HS-5 (cell line): Measurements from ENCODE around the gene ACTL6B.
A peak's percentile ranks its signal among the peaks of the same experiment; 100 is the strongest.

Experiments
- DNase-seq: peaks from one replicate; pipeline ENCODE4 v3.0.0-alpha.2; 2012; ENCODE audit warnings: low read depth

The ACTL6B gene

DNA sequence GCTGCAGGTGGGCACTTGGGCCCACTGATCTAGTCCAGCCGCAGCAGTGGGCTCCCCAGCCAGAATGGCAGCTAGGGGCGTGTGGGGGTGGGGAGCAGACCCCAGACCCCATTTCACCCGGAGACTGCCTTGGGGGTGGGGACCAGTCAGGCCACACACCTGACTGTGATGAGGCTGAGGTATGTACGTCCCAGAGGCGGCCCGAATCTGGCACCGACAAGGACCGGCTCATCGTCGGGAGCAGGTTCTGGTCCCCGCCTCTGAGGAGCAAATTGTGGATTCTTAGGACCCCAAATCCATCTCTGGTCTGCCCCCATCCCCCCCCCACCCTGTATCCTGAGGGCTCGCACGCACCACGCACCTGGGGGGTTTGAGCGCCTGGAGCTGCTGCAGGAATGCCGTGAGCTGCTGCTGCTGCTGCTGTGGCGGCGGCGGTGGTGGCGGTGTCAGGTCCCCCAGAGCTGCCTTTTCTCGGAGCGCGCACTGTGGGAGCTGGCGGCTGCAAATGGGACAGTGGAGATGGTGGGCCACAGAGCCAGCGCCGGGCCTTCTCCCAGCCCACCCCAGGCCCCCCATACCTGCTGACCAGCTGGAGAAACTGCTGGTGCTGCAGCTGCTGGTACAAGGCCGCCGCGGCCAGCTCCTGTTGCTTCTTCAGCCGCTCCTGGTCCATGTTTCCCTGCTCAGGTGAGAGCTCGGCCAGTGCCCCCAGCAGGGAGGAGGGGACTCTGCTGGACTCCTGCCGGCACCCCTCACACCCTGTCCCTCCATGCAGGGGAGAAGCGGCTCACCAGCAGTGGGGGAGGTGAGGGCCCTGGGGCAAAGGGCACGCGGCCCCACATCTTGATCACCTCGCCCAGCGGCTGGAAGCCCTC is 27.6 kb upstream of the ACTL6B start:
- DNase-seq: no peak

DNA sequence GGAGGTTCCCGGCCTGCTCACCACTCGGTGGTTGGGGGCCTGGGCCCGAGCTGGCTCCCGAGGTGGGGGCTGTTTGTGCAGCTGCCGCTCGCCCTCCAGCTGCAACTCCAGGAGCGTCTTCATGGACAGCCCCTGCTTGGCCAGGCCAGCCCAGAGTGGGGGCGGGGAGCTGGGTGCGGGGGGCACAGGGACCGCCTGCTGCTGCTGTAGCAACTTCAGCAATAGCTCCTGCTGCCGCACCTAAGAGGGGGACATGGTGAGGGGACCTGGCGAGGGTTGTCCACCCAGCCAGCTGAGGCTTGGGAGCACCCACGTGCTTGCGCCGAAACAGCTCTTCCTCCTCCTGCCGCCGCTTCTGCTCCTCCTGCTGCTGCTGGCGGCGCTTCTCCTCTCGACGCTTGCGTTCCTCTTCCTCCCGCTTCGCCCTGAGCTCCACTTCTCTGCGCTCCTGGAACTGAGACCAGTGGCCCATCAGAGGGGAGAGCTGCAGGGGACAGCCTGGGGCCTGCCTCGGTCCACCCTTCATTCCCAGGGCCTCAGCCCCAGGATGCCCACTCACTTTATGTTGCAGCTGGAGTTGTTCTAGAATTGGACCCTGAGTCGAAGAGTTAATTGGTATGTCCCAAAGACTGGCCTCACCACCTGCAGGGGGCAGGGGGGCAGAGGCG is 26.9 kb upstream of the ACTL6B start:
- DNase-seq: no peak

DNA sequence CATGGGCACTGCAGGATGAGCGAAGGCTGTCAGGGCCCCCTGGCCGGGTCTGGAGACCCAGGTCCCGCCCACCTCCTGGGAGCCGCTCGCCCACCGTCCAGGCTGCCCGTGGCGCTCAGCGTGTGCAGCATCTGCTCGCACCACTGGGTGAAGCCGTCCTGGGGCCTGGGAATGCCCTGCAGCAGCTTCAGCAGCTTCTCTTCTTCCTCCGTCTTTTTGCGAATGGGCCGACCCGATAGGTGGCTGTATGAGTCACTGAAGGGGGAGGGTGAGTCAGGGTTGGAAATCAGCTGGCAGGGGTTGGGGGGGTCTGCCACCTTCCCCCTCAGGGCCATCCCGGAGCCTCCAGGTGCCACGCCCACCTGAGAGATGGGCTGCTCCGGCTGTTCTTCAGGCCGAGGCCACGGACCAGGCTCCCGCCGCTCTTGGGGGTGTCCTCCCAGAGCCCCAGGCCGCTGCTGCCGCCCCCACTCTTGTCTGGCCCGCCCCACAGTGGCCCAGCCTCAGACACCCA is 26.0 kb upstream of the ACTL6B start:
- DNase-seq: no peak

DNA sequence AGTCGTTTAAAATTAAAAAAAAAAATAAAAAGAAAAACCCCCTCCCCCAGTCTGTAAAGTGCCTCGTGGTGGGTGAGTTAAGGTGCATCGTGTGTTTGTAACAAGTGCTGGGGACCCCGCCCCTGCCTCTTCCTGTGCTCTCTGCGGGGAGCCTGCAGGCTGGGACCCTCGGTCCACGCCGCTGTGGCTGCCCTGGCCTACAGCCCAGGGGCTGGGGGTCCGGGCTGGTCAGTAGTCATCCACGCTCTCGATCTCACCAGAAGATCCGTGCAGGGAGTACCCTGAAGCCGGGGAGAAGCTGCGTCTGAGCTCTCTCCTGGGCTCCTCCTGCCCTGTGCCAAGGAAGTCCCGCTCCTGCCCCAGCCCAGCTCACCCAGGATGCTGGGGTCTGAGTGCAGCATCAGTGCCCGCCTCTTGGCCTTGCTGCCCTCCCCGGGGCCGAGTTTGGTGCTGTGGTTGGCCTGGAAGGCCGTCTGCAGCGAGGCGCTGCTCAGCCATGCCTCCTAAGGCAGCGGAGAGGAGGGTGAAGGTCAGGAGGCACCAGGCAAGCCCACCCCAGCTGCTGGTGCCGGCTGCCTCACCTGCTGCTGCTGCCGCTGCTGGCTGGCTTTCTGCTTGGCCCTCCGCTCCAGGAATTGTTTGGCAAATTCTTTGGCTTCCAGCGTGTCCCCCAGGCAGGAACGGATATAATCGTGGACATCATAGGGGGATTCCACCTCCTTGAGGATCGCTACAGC is 25.4 kb upstream of the ACTL6B start:
- no peak for DNase-seq

DNA sequence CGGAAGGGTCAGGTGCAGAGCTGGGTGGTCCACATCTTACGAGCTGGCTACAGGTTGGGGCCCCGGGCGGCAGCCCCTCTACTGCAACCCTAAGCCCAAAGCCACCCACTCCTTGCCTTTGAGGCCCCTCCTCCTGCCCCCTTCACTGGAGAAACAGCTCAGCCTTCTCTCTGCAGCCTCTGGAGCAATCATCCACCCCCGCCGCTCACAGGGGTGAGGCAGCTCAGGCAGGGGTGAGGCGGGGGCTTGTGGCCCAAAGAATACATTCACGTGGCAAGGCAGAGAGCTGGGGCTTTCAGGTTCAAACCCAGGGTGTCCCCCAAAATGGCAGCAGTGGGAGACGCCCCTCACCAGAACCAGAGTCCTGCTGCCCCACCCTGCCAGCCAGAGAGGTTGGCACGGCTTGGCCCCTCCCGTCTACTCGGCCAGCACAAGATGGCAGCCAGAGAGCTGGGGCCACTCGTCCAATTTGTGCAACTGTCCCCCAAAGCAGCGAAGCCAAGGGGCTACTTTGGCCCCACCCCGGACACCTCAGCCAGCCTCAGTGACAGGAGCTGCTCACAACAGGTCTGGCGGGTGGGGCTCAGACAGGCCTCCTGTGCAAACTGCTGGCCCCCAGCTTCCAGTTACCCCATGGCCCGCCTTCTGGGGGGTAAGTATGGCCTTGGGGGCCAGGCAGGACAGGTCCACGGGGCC is 24.5 kb upstream of the ACTL6B start:
- no peak for DNase-seq

DNA sequence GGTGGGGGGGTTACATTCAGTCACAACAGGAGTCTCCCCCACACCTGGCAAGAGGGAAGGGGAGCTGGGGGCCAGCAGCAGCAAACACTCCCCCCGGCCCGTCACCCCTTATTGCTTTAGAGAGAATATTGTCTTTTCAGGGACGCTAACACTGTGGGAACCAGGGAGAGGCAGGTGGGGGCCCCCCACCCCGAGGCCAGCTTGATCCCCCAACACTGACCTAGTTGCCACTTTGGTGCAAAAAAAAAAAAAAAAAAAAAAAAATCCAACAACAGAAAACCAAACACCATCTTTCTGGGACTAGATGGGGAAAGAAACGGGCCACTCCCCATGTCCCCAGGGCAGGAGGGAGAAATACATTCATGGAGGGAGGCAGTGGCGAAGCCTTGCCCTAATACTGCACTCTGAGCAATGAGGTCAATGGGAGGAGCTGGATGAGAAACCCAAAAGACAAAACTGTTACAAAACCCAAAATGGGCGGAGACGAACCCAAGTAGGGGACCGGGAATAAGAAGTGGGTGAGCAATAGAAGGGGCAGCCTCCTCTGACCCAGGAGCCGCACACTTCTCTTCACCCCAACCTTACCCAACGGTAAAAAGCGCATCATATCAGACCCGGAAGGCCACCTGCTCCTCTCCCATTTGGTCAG is 23.8 kb upstream of the ACTL6B start:
- DNase-seq: no peak

DNA sequence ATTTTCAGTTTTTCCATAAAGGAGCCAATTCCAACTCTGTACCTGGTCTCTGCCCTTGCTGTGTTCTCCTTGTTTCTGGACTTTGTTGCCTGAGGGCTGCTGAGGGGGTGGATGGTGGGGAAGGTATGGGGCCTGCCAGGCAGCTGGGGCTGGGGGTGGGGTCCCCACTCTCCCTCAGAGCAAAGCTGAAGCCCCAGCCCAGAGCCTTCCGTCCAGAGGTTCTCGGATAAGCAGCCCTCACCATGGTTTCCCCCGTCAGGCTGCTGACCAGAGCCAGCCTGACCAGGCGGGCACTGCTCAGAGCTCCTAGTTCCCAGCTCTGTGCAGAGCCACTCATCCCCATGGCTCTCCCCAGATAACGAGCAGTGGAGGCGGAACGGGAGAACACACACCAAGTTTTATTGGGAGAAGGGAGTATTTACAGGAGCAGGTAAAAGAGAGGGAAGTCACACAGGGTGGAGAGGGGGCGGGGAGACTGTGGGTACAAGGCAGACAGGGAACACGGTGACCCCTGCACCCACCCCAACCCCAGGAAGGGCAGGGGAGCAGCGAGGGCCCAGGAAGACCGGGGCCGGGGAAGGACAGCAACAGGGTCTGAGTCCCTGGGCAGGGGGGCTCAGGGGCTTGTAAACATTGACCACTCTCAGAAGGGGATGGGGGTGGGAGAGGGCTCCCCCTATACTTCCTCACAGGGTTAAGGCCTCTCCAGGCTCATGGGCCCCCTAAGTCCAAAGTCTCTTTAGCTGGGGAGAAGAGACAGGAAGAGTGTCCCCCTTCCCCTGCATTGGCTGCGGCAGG is 23.1 kb upstream of the ACTL6B start:
- no peak for DNase-seq

DNA sequence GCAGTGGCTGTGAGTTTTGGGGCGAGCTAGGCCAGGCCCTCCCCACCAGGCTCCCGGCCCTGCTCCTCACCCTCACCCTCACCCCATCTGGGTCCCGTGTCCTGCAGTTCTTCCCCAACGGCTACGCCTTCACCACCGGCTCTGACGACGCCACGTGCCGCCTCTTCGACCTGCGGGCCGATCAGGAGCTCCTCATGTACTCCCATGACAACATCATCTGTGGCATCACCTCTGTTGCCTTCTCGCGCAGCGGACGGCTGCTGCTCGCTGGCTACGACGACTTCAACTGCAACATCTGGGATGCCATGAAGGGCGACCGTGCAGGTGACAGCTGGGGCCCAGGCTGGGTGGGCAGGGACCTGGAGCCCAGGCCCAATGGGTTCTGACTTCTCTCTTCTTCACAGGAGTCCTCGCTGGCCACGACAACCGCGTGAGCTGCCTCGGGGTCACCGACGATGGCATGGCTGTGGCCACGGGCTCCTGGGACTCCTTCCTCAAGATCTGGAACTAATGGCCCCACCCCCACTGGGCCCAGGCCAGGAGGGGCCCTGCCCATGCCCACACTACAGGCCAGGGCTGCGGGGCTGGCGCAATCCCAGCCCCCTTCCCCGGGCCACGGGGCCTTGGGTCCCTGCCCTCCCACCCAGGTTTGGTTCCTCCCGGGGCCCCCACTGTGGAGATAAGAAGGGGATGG is 22.2 kb upstream of the ACTL6B start:
- DNase-seq: no peak

DNA sequence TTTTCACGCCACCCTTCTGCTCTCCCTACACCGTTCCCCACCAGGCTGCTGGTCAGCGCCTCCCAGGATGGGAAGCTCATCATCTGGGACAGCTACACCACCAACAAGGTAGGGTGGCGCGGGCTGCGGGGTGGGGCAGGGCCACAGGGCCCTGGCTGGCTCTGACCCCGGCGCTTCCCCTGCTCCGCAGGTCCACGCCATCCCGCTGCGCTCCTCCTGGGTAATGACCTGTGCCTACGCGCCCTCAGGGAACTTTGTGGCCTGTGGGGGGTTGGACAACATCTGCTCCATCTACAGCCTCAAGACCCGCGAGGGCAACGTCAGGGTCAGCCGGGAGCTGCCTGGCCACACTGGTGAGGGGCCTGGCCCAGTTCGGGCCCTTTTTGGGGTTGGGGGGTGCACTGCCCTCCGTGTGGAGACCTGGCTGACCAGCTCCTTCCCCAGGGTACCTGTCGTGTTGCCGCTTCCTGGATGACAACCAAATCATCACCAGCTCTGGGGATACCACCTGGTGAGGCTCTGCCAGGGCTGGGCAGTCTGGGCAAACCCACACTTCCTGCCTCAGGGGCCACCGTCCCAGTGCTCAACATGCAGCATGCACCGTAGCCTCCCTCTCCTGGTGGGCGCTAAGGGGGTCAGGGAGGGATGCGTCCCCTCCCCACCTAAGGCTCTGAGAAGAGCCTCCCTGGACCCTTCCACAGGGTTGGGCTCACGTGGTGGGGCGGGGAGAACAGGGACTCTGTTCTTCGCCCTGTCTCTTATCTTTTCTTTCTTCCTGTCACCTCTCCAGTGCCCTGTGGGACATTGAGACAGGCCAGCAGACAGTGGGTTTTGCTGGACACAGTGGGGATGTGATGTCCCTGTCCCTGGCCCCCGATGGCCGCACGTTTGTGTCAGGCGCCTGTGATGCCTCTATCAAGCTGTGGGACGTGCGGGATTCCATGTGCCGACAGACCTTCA is 21.3 kb upstream of the ACTL6B start:
- no peak for DNase-seq

DNA sequence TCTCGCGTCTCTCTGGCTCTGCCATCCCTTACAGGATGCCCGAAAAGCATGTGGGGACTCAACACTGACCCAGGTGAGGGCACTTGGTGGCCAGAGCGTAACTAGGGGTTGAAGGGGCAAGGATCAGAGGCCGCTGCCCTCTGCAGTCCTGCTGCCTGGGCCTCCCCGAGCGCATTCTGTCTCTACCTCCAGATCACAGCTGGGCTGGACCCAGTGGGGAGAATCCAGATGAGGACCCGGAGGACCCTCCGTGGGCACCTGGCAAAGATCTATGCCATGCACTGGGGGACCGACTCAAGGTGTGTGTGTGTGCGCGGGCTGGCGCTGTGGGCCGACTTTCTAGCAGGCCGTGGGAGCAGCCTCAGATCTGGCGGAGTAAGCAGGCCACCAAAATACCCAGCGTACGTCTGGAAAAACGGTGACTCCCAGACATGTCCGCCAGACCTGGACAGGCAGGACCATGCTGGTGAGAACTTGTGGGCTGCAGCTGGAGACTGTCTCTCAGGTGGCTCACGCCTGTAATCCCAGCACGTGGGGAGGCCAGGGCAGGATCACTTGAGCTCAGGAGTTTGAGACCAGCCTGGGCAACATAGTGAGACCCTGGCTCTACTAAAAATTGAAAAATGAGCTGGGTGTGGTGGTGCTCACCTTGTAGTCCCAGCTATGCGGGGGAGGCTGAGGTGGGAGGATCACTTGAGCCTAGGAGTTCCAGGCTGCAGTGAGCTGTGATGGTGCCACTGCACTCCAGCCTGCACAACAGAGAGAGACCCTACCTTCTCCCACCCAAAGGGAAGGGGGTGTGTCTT is 20.5 kb upstream of the ACTL6B start:
- DNase-seq: no peak

DNA sequence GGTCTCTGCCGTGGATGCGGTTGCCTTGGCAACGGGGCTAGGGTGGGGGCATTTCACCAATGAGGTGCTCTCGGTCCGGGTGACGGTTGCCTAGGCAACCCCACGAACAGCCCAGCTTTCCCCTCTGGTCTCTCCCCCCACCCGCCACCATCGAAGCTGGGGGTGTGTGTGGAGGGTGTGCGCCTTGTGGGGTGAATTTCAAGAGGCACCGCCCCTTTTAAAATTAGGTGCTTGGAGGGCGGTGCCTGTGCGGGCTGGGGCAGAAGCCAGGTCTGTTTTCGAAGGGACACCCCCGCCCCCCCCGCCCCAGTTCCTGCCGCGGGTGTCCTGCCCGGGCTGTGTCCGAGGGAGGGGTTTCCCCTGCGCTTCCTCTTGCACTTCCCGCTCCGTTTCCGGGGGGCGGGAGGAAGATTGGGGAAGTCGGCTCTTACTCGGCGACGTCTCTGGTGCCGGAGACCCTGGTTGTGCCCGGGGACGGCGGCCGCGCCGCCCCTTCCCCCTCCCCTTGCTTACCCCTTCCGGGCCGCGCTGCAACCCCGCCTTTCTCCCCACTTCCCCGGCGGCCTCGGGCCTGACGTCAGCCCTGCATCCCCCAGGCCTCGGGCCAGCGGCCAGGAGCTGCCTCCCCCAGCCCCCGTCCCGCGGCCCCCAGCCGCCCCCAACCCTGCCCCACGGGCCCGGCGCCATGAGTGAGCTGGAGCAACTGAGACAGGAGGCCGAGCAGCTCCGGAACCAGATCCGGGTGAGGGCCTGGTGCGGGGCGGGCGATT is 19.5 kb upstream of the ACTL6B start:
- no peak for DNase-seq

DNA sequence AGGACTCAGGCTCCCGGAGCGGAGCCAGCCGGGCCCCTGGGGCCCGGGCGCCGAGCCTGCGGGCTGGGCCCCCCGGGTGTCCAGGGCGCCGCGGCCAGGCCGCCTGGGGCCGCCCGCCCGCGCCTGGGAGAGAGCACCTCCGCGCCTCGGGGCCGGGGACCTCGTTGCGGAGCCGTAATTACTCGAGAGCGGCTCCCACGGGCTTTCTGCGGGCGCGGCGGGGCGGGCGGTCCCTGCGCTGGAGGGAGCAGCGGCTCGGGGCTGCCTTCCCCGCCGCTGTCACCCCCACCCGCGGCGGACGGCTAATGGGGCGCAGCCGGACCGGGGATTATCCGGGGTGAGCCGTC is 18.8 kb upstream of the ACTL6B start:
- no peak for DNase-seq

DNA sequence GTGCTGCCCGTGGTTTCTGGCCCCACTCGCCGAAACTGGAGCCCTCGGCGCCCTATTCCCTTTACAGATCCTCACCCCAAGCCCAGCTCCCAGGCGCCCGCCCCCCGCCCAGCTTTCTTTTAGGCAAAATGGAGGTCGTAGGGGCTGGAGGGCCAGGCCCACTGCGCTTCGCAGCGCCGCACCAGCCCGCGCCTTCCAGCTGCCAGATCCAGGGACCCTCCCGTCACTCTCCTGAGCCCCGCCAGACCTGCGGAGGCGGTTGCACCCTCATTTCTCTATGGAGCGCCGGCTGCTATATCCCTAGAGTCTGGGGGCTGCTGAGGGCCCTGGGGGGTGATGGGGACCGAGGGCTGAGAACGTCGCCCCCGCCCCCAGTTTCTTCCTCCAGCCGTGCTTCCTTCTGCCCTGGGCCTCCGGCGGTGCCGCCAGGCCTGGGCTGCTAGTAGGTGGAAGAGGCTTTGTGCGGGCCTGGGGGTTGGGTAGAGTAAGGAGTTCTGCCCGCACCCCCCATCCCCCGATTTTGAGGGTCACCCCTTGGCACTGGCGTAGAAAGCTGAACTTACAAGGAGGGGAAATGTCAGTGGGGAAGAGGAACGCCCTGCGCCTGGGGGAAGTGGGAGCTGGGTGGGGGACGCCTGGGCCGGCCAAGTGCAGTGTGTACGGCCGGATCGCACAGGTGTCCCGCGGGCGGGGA is 18.3 kb upstream of the ACTL6B start:
- no peak for DNase-seq

DNA sequence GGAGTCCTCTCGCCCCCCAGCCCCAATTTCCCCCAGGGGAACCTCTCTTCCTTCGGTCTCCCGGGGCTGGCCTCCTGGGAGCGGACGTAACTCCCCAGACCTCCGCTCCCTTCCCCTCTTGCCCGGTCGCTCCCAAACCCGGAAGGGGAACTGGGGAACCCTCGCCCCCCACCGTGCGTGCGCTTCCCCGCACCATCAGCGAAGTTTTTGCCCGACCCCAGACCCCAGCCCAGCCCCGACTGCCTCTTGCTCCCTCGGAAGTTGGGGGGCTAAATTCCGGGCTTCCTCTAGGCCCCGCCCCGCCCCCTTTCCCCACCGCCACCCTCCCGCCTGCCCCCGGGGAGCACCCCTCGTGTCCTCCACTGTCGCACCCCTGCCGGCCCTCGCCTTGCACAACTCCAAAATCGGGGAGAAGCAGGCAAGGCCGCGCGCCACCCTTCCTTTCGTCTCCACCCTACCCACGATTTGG is 17.7 kb upstream of the ACTL6B start:
- no peak for DNase-seq

DNA sequence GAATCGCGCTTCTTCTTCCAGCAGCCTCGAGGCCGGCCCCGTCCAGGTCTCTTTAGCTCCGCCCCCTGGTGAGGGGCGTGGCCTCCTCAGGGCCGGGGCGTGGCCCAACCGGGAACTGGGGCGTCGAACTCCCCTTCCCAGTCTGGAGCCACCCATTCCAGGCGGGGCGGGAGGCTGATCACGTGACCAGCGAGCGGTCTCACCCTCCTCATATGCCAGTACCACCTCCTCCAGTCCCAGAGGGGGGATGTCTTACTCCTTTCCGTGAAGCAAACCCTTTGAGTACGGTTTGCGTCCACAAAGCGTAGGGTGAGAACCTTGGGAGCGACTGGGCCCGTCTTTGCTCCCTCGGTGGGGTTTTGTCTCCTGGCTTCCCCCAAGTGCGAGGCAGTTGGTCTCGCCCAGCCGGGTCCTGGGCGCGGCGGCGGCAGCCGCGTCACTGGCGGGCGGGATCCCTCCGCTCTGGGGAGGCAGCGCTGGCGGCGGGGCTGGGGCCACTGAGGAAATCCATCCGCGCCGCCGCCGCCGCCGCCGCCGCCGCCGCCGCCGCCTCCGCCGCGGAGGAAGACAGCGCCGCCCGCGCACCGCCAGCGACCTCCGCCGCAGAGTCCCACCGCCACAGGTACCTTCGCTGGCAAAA is 17.2 kb upstream of the ACTL6B start, which contains the start of gene GNB2:
GNB2 (plus strand) TSS at position 439 of the 640 bp plus-strand sequence. CDS start 2,526 bp downstream, outside the sequence.
- DNase-seq: peak; percentile 93
